Liver (tissue), 9 donors: ENCODE data around the gene KCTD5. TPM values are rescaled to one million over a fixed set of nuclear protein-coding genes. Genes with fewer than 3 reads are reported as not detected.
"Not testable (repeated sequence)": the region's sequence is repeated elsewhere in the genome, so short reads cannot be mapped to it uniquely, and the experiment has no call there.

Experiments
- DNase-seq: peaks from one replicate; pipeline ENCODE4 v3.0.0-alpha.2; 2017; ENCODE audit warnings: low spot score
- H3K27ac ChIP-seq, 2 donors: one replicate each; pipeline ENCODE4 v1.7.0; 2013; ENCODE audit warnings: inconsistent platforms in 2 of 2, low read length in 2 of 2, control low read depth in 1 of 2, low read depth in 1 of 2, mild to moderate bottlenecking in 1 of 2
- H3K27me3 ChIP-seq, 4 donors: one replicate each; pipeline versions ENCODE4 v1.6.1 to v1.7.0; 2013; ENCODE audit warnings: low read length in 3 of 4, inconsistent platforms in 1 of 4, mild to moderate bottlenecking in 1 of 4, moderate library complexity in 1 of 4; ENCODE audit not compliant: control insufficient read depth in 4 of 4, insufficient read depth in 4 of 4
- H3K36me3 ChIP-seq, 4 donors: one replicate each; pipeline versions ENCODE4 v1.6.1 to v1.7.0; 2013; ENCODE audit warnings: low read length in 3 of 4, mild to moderate bottlenecking in 3 of 4, low read depth in 1 of 4, moderate library complexity in 1 of 4; ENCODE audit not compliant: control insufficient read depth in 4 of 4, insufficient read depth in 3 of 4
- H3K4me1 ChIP-seq, 4 donors: one replicate each; pipeline versions ENCODE4 v1.6.1 to v1.7.0; 2013; ENCODE audit warnings: low read length in 3 of 4, mild to moderate bottlenecking in 3 of 4, moderate library complexity in 1 of 4; ENCODE audit not compliant: control insufficient read depth in 4 of 4, insufficient read depth in 4 of 4
- H3K4me3 ChIP-seq, 3 donors: one replicate each; pipeline versions ENCODE4 v1.6.1 to v1.7.0; 2013; ENCODE audit warnings: low read length in 3 of 3, control low read depth in 1 of 3, low read depth in 1 of 3, mild to moderate bottlenecking in 1 of 3
- H3K9ac ChIP-seq, 2 donors: one replicate each; pipeline ENCODE4 v1.7.0; 2013; ENCODE audit warnings: low read length in 2 of 2, mild to moderate bottlenecking in 2 of 2, moderate library complexity in 2 of 2, control low read depth in 1 of 2, low read depth in 1 of 2
- H3K9me3 ChIP-seq, 4 donors: one replicate each; pipeline versions ENCODE4 v1.6.1 to v1.7.0; 2013; ENCODE audit warnings: low read length in 3 of 4; ENCODE audit not compliant: control insufficient read depth in 4 of 4
- EGR1 ChIP-seq, 2 donors: IDR thresholded peaks; 2 replicates each; pipeline ENCODE4 v1.6.1; 2016 to 2018; ENCODE audit warnings: antibody characterized with exemption in 2 of 2, low read depth in 2 of 2
- FOXA2 ChIP-seq: IDR thresholded peaks from 2 replicates; pipeline ENCODE4 v1.6.1; 2016; ENCODE audit warnings: antibody characterized with exemption
- GABPA ChIP-seq, 2 donors: IDR thresholded peaks in 1 of 2; conservative IDR thresholded peaks in 1 of 2; 2 replicates each; pipeline ENCODE4 v1.6.1; 2016; ENCODE audit warnings: antibody characterized with exemption in 2 of 2, mild to moderate bottlenecking in 1 of 2, moderate library complexity in 1 of 2
- HNF4A ChIP-seq, 2 donors: conservative IDR thresholded peaks; 2 replicates each; pipeline ENCODE4 v1.6.1; 2016; ENCODE audit warnings: antibody characterized with exemption in 2 of 2, mild to moderate bottlenecking in 2 of 2
- HNF4G ChIP-seq: IDR thresholded peaks from 2 replicates; pipeline ENCODE4 v1.6.1; 2016; ENCODE audit warnings: antibody characterized with exemption
- RAD21 ChIP-seq, 2 donors: IDR thresholded peaks; 2 replicates each; pipeline ENCODE4 v1.6.1; 2016; ENCODE audit warnings: antibody characterized with exemption in 2 of 2, mild to moderate bottlenecking in 2 of 2
- RXRA ChIP-seq, 2 donors: IDR thresholded peaks; 2 replicates each; pipeline ENCODE4 v1.6.1; 2017 to 2018; ENCODE audit warnings: antibody characterized with exemption in 2 of 2, mild to moderate bottlenecking in 1 of 2
- TAF1 ChIP-seq: conservative IDR thresholded peaks from 2 replicates; pipeline ENCODE4 v1.6.1; 2016; ENCODE audit warnings: antibody characterized with exemption, mild to moderate bottlenecking
- YY1 ChIP-seq: IDR thresholded peaks from 2 replicates; pipeline ENCODE4 v1.6.1; 2016; ENCODE audit warnings: antibody characterized with exemption, mild to moderate bottlenecking
- WGBS: extraction: QIAGEN DNeasy Blood & Tissue Kit; methylation state at CpG from one replicate; pipeline ENCODE4 v1.1.7; 2013; 5-methylcytosine and 5-hydroxymethylcytosine counted together
- polyA plus RNA-seq, 2 donors: library from polyadenylated mRNA; stranded (reverse) in 1 of 2; unstranded in 1 of 2; fragments of 200-250 nt in 1 of 2; fragments of >200 nt in 1 of 2; fragmentation: Nextera tagmentation in 1 of 2; extraction: Ambion mirVana in 1 of 2; gene quantifications; one replicate each; pipeline versions ENCODE4 v1.2.1 to v1.2.3, GENCODE V29; 2013 to 2015
- total RNA-seq, 2 donors: library from RNA; depleted of rRNA; stranded (reverse); fragments of >200 nt; gene quantifications; one replicate each; pipeline ENCODE4 v1.2.3, GENCODE V29; 2014
- TF ChIP-seq, protein P1 (sequence below): fragments of 150-350 bp; IDR thresholded peaks from 2 replicates; pipeline ENCODE4 v1.5.1; 2017; ENCODE audit warnings: improper control_type of control experiment, low read depth, low read length; ENCODE audit not compliant: missing input control
- TF ChIP-seq, protein P2 (sequence below): IDR thresholded peaks from 2 replicates; pipeline ENCODE4 v1.6.1; 2016; ENCODE audit warnings: antibody characterized with exemption
- TF ChIP-seq, protein P3 (sequence below): IDR thresholded peaks from 2 replicates; pipeline ENCODE4 v1.6.1; 2016; ENCODE audit warnings: antibody characterized with exemption
- TF ChIP-seq, protein P4 (sequence below): IDR thresholded peaks from 2 replicates; pipeline ENCODE4 v1.6.1; 2016; ENCODE audit warnings: antibody characterized with exemption
- TF ChIP-seq, protein P5 (sequence below): IDR thresholded peaks from 2 replicates; pipeline ENCODE4 v1.6.1; 2016; ENCODE audit warnings: antibody characterized with exemption, mild to moderate bottlenecking
- donor health status: healthy.
- donor health status: healthy.
- donor health status: healthy.
- donor health status: healthy.
- donor health status: healthy.

Gene KCTD5
- total and polyA plus RNA-seq, 4 donors, result 8.3 to 14.2 (median 11.5) TPM

DNA sequence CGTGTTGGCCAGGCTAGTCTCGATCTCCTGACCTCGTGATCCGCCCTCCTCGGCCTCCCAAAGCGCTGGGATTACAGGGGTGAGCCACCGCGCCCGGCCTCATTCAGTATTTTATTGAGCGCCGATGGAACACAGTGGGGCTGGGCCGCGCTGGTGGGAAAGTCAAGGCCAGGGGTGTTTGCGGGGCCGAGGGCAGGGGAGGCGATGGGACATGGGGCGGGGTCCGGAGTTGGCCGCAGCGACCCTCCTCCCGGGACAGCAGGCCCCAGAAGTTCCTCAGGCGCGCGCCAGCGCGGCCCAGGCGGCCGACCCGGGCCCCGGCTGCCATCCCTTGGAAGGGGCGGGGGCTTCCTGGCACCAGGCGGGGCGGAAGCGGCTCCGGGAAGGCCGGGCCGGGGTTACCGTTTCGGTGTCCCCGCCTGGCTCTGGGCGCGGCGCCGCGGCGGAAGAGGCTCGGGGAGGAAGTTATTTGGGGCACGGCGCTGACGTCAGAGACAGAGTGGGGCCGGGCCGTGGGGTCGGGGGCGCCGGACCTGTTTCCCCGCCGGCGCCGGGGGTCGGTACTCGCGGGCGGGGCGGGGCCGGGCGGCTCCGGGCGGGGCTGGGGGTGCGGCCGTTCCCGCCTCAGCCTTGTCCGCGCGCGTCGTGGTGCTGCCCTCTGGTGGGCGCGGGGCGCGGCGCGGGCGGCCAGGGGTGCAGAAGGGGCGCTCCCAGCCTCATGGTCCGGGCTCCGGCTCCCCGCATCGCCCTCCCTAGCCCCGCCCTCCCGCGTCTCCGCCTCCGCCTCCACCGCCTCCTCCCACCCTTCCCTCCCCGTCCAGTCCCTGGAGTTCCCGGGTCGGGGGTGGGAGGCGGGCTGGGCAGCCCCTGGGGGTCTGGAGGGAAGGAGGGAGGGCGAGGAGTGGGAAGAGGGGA is 38.7 kb downstream of the KCTD5 start:
- DNase-seq, result peak; percentile 77
- peaks cover 13 to 21% (median 18%) of the 10 kb centered on the region in 4 donors for H3K4me1 ChIP-seq
- H3K36me3 ChIP-seq, result no peaks in the 10 kb centered on the region
- H3K9ac ChIP-seq, result no peak overlapping the region
- WGBS, result 4% methylated on average over 99 of the region's 99 CpGs
- TF ChIP-seq GABPA (IDR thresholded peaks at IDR 0.05 in 1 of 2, conservative IDR thresholded peaks at IDR 0.05 in 1 of 2) (peak; percentile 82 to 89), EGR1 (IDR thresholded peaks at IDR 0.05; ENCODE audit: low read depth in 2 of 2) (no peak)
- TF ChIP-seq, protein P1, sequence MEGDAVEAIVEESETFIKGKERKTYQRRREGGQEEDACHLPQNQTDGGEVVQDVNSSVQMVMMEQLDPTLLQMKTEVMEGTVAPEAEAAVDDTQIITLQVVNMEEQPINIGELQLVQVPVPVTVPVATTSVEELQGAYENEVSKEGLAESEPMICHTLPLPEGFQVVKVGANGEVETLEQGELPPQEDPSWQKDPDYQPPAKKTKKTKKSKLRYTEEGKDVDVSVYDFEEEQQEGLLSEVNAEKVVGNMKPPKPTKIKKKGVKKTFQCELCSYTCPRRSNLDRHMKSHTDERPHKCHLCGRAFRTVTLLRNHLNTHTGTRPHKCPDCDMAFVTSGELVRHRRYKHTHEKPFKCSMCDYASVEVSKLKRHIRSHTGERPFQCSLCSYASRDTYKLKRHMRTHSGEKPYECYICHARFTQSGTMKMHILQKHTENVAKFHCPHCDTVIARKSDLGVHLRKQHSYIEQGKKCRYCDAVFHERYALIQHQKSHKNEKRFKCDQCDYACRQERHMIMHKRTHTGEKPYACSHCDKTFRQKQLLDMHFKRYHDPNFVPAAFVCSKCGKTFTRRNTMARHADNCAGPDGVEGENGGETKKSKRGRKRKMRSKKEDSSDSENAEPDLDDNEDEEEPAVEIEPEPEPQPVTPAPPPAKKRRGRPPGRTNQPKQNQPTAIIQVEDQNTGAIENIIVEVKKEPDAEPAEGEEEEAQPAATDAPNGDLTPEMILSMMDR, result peak; percentile 71
- H3K4me3 ChIP-seq, result peak overlapping the region in 2 of 3 donors; percentile 51 to 83
- H3K27ac ChIP-seq, result peak overlapping the region in 1 of 2 donors; percentile 44
- no peaks in the 10 kb centered on the region for H3K9me3 ChIP-seq
- no peaks in the 10 kb centered on the region for H3K27me3 ChIP-seq

DNA sequence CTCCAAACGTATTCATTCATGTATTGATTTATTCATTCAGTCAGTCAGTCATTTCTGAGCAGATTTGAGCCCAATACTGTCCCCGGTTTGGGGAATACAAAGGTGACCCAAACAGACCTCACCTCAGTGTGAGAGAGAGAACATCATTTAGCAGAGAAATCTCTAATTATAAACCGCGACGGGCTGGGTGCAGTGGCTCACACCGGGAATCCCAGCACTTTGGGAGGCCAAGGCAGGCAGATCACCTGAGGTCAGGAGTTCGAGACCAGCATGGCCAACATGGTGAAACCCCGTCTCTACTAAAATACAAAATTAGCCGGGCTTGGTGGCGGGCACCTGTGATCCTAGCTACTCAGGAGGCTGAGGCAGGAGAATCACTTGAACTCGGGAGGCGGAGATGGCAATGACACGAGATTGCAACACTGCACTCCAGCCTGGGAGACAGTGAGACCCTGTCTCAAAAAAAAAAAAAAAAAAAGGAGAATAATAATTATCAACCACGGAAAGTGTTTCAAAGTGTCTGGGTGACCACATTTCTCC is 39.4 kb downstream of the KCTD5 start:
- H3K27me3 ChIP-seq, H3K27ac ChIP-seq, H3K9ac ChIP-seq, H3K36me3 ChIP-seq, H3K9me3 ChIP-seq, DNase-seq: not testable (repeated sequence)
- peaks cover 13 to 21% (median 18%) of the 10 kb centered on the region in 4 donors for H3K4me1 ChIP-seq
- 42% methylated on average over 14 of the region's 14 CpGs for WGBS
- peak overlapping the region in 1 of 3 donors; percentile 83 for H3K4me3 ChIP-seq

DNA sequence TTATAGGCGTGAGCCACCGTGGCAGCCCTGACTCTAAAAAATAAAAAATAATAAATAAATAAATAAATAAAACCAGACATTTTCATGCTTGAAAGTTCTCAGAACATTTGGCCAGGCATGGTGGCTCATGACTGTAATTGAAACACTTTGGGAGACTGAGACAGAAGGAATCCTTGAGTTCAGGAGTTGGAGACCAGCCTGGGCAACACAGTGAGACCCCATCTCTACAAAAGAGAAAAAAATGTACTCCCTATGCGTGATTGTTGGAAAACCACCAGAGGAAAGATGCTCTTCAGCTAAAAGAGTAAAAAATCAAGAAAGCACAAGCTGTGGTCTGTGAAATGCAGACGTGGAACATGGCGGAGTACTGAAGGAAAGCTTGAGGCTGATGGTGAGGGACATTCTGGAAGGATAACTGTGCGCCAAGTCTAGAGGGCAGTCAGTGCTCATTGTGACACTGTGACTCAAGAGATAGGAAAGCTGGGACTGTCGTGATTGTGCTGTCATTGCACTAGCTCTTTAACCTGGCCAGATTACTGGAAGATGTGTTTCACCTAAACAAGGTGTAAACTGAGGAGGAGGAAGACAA is 41.9 kb downstream of the KCTD5 start:
- Histone ChIP-seq H3K4me1 (peaks cover 10 to 13% (median 11%) of the 10 kb centered on the region in 4 donors), H3K9ac (no peak overlapping the region), H3K9me3 (no peaks in the 10 kb centered on the region), H3K27ac (no peak overlapping the region), H3K27me3 (no peaks in the 10 kb centered on the region), H3K36me3 (no peaks in the 10 kb centered on the region), H3K4me3 (no peak overlapping the region)
- DNase-seq, result no peak
- WGBS, result 80% methylated on average over 7 of the region's 7 CpGs
- TF ChIP-seq, protein P1, result no peak
- TF ChIP-seq EGR1 (IDR thresholded peaks at IDR 0.05; ENCODE audit: low read depth in 2 of 2) (no peak), RXRA (IDR thresholded peaks at IDR 0.05) (no peak), TAF1 (no peak), HNF4G (no peak), GABPA (IDR thresholded peaks at IDR 0.05 in 1 of 2, conservative IDR thresholded peaks at IDR 0.05 in 1 of 2) (no peak), HNF4A (conservative IDR thresholded peaks at IDR 0.05) (no peak), RAD21 (IDR thresholded peaks at IDR 0.05) (no peak), YY1 (no peak), FOXA2 (no peak)
- TF ChIP-seq, protein P2, sequence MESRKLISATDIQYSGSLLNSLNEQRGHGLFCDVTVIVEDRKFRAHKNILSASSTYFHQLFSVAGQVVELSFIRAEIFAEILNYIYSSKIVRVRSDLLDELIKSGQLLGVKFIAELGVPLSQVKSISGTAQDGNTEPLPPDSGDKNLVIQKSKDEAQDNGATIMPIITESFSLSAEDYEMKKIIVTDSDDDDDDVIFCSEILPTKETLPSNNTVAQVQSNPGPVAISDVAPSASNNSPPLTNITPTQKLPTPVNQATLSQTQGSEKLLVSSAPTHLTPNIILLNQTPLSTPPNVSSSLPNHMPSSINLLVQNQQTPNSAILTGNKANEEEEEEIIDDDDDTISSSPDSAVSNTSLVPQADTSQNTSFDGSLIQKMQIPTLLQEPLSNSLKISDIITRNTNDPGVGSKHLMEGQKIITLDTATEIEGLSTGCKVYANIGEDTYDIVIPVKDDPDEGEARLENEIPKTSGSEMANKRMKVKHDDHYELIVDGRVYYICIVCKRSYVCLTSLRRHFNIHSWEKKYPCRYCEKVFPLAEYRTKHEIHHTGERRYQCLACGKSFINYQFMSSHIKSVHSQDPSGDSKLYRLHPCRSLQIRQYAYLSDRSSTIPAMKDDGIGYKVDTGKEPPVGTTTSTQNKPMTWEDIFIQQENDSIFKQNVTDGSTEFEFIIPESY, result no peak
- TF ChIP-seq, protein P3, sequence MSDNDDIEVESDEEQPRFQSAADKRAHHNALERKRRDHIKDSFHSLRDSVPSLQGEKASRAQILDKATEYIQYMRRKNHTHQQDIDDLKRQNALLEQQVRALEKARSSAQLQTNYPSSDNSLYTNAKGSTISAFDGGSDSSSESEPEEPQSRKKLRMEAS, result no peak
- TF ChIP-seq, protein P4, sequence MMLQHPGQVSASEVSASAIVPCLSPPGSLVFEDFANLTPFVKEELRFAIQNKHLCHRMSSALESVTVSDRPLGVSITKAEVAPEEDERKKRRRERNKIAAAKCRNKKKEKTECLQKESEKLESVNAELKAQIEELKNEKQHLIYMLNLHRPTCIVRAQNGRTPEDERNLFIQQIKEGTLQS, result no peak
- TF ChIP-seq, protein P5, sequence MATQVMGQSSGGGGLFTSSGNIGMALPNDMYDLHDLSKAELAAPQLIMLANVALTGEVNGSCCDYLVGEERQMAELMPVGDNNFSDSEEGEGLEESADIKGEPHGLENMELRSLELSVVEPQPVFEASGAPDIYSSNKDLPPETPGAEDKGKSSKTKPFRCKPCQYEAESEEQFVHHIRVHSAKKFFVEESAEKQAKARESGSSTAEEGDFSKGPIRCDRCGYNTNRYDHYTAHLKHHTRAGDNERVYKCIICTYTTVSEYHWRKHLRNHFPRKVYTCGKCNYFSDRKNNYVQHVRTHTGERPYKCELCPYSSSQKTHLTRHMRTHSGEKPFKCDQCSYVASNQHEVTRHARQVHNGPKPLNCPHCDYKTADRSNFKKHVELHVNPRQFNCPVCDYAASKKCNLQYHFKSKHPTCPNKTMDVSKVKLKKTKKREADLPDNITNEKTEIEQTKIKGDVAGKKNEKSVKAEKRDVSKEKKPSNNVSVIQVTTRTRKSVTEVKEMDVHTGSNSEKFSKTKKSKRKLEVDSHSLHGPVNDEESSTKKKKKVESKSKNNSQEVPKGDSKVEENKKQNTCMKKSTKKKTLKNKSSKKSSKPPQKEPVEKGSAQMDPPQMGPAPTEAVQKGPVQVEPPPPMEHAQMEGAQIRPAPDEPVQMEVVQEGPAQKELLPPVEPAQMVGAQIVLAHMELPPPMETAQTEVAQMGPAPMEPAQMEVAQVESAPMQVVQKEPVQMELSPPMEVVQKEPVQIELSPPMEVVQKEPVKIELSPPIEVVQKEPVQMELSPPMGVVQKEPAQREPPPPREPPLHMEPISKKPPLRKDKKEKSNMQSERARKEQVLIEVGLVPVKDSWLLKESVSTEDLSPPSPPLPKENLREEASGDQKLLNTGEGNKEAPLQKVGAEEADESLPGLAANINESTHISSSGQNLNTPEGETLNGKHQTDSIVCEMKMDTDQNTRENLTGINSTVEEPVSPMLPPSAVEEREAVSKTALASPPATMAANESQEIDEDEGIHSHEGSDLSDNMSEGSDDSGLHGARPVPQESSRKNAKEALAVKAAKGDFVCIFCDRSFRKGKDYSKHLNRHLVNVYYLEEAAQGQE, result no peak
